ENCODE data around the gene KDM1B.
"Not testable (repeated sequence)": the region's sequence is repeated elsewhere in the genome, so short reads cannot be mapped to it uniquely, and the experiment has no call there.

The KDM1B gene

GRCh38 chr6:18155150-18155863 lies at the start of gene KDM1B:
TSS of gene KDM1B (plus strand) at chr6:18155422. CDS start at chr6:18159896, 4,474 bp downstream.
- DNase-seq: peak; percentile 96

GRCh38 chr6:18107061-18107460 lies 48.2 kb upstream of the KDM1B start:
- no peak for DNase-seq

GRCh38 chr6:18110162-18110561 lies 45.1 kb upstream of the KDM1B start:
- DNase-seq: no peak

GRCh38 chr6:18115356-18115755 lies 39.9 kb upstream of the KDM1B start:
- DNase-seq: no peak

- DNase-seq: no peak
Observed at GRCh38 chr6:18117136-18117535, 38.1 kb upstream of the KDM1B start.

GRCh38 chr6:18118330-18118729 lies 36.9 kb upstream of the KDM1B start:
- no peak for DNase-seq

- DNase-seq: no peak
Observed at GRCh38 chr6:18119236-18119635, 36.0 kb upstream of the KDM1B start.

- no peak for DNase-seq
Observed at GRCh38 chr6:18121580-18122127, 33.6 kb upstream of the KDM1B start.

- DNase-seq: peak; percentile 65
Observed at GRCh38 chr6:18122128-18123093, 32.8 kb upstream of the KDM1B start, which contains the start of gene NHLRC1. TSS of gene NHLRC1 (minus strand) at chr6:18122677. CDS start at chr6:18122606, 71 bp downstream.

GRCh38 chr6:18126121-18126520 lies 29.1 kb upstream of the KDM1B start:
- no peak for DNase-seq

- DNase-seq: no peak
Observed at GRCh38 chr6:18132346-18132745, 22.9 kb upstream of the KDM1B start.

- DNase-seq: no peak
Observed at GRCh38 chr6:18135171-18135570, 20.1 kb upstream of the KDM1B start.

- DNase-seq: no peak
Observed at GRCh38 chr6:18136260-18136659, 19.0 kb upstream of the KDM1B start.

GRCh38 chr6:18138906-18139305 lies 16.3 kb upstream of the KDM1B start:
- no peak for DNase-seq

- no peak for DNase-seq
Observed at GRCh38 chr6:18139935-18140621, 15.1 kb upstream of the KDM1B start.

GRCh38 chr6:18141805-18142590 lies 13.2 kb upstream of the KDM1B start:
- DNase-seq: peak; percentile 93

- no peak for DNase-seq
Observed at GRCh38 chr6:18142591-18142861, 12.7 kb upstream of the KDM1B start.

- DNase-seq: no peak
Observed at GRCh38 chr6:18147160-18147559, 8.1 kb upstream of the KDM1B start.

GRCh38 chr6:18147616-18148015 lies 7.6 kb upstream of the KDM1B start:
- DNase-seq: no peak

GRCh38 chr6:18148304-18149025 lies 6.8 kb upstream of the KDM1B start:
- no peak for DNase-seq

- not testable (repeated sequence) for DNase-seq
Observed at GRCh38 chr6:18151391-18151790, 3.8 kb upstream of the KDM1B start.

- DNase-seq: no peak
Observed at GRCh38 chr6:18151801-18152200, 3.4 kb upstream of the KDM1B start.
